Breast epithelium (tissue), 3 donors: ENCODE measurements around the gene TTBK2.

Experiments used
- POLR2AphosphoS5 ChIP-seq, 3 donors: sonication (generic); formaldehyde crosslinking; IDR thresholded peaks; one replicate each; pipeline ENCODE4 v1.6.1; 2017; ENCODE audit warnings: antibody characterized with exemption in 3 of 3
- TF ChIP-seq, protein P1 (sequence below), 3 donors: fragments of 450-650 bp; IDR thresholded peaks; one replicate each; pipeline ENCODE4 v1.5.1; 2016 to 2017; ENCODE audit warnings: antibody characterized with exemption in 3 of 3, mild to moderate bottlenecking in 3 of 3, moderate library complexity in 3 of 3

DNA sequence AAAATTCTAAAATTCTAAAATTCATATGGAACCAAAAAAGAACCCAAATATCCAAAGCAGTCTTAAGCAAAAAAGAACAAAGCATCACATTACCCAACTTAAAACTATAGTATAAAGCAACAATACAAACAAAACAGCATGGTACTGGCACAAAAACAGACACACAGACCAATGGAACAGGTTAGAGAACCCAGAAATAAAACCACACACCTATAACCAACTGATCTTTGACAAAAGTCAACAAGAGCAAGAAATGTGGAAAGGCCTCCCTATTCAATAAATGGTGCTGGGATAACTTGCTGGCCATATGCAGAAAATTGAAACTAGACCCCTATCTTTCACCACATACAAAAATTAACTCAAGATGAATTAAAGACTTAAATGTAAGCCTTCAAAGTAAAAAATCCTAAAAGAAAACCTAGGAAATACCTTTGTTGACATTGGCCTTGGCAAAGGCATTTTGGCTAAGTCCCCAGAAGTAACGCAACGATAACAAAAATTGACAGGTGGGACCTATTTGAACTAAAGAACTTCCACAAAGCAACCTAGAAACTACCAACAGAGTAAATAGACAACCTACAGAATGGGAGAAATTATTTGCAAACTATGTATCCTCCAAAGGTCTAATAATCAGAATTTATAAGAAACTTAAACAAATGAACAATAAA lies 56.9 kb downstream of the TTBK2 start:
- TF ChIP-seq, protein P1, sequence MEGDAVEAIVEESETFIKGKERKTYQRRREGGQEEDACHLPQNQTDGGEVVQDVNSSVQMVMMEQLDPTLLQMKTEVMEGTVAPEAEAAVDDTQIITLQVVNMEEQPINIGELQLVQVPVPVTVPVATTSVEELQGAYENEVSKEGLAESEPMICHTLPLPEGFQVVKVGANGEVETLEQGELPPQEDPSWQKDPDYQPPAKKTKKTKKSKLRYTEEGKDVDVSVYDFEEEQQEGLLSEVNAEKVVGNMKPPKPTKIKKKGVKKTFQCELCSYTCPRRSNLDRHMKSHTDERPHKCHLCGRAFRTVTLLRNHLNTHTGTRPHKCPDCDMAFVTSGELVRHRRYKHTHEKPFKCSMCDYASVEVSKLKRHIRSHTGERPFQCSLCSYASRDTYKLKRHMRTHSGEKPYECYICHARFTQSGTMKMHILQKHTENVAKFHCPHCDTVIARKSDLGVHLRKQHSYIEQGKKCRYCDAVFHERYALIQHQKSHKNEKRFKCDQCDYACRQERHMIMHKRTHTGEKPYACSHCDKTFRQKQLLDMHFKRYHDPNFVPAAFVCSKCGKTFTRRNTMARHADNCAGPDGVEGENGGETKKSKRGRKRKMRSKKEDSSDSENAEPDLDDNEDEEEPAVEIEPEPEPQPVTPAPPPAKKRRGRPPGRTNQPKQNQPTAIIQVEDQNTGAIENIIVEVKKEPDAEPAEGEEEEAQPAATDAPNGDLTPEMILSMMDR (IDR thresholded peaks at IDR 0.05), result no peak
- TF ChIP-seq POLR2AphosphoS5 (IDR thresholded peaks at IDR 0.05), result no peak
